AG04450 (cell line): ENCODE results near the gene RING1. TPM values are rescaled to one million over a fixed set of nuclear protein-coding genes. Genes with fewer than 3 reads are reported as not detected.
A peak's percentile ranks its signal among the peaks of the same experiment; 100 is the strongest.

Experiments used
- CTCF ChIA-PET: fragments of 300-600, 350-600 bp; formaldehyde crosslinking; extraction: SDS; loops from one replicate; lab custom pipeline; 2022; ENCODE audit warnings: antibody characterized with exemption, inconsistent platforms; lab: Charles Lee
- POLR2A ChIA-PET: fragments of 350-600 bp; formaldehyde crosslinking; extraction: SDS; loops from one replicate; lab custom pipeline; 2021; ENCODE audit warnings: antibody characterized with exemption, inconsistent platforms; lab: Yijun Ruan, JAX
- DNase-seq: peaks from one replicate; pipeline ENCODE4 v3.0.0-alpha.2; 2011; ENCODE audit warnings: low read depth, low spot score
- H3K27ac ChIP-seq: one replicate; pipeline ENCODE4 v1.5.1; 2012; ENCODE audit warnings: low read depth, low read length, control low read depth
- H3K27me3 ChIP-seq: one replicate; pipeline ENCODE4 v1.6.0; 2012; ENCODE audit warnings: low read length; ENCODE audit not compliant: control insufficient read depth, insufficient read depth
- H3K4me3 ChIP-seq: 2 replicates; pipeline ENCODE4 v1.5.1; 2011; ENCODE audit warnings: mild to moderate bottlenecking, low read depth, low read length, control low read depth
- H3K9me3 ChIP-seq: 2 replicates; pipeline ENCODE4 v1.5.1; 2012; ENCODE audit warnings: low read length; ENCODE audit not compliant: control insufficient read depth, insufficient read depth
- polyA minus RNA-seq: library from RNA; depleted of rRNA, polyadenylated mRNA; stranded (reverse); fragments of >200 nt; gene quantifications from 2 replicates; pipeline ENCODE4 v1.2.3, GENCODE V29; 2011; rRNA and poly(A)+ RNA removed
- polyA plus RNA-seq: library from polyadenylated mRNA; depleted of rRNA; stranded (reverse); fragments of >200 nt; gene quantifications from 2 replicates; pipeline ENCODE4 v1.2.3, GENCODE V29; 2011; rRNA removed
- TF ChIP-seq, protein P1 (sequence below): IDR thresholded peaks from 2 replicates; pipeline ENCODE4 v1.5.1; 2011; ENCODE audit warnings: low read depth, low read length, control low read depth, inconsistent platforms

Gene RING1
- polyA plus RNA-seq (23.8 and 26.8 TPM in 2 replicates), polyA minus RNA-seq (20.3 and 29.5 TPM in 2 replicates)

DNA sequence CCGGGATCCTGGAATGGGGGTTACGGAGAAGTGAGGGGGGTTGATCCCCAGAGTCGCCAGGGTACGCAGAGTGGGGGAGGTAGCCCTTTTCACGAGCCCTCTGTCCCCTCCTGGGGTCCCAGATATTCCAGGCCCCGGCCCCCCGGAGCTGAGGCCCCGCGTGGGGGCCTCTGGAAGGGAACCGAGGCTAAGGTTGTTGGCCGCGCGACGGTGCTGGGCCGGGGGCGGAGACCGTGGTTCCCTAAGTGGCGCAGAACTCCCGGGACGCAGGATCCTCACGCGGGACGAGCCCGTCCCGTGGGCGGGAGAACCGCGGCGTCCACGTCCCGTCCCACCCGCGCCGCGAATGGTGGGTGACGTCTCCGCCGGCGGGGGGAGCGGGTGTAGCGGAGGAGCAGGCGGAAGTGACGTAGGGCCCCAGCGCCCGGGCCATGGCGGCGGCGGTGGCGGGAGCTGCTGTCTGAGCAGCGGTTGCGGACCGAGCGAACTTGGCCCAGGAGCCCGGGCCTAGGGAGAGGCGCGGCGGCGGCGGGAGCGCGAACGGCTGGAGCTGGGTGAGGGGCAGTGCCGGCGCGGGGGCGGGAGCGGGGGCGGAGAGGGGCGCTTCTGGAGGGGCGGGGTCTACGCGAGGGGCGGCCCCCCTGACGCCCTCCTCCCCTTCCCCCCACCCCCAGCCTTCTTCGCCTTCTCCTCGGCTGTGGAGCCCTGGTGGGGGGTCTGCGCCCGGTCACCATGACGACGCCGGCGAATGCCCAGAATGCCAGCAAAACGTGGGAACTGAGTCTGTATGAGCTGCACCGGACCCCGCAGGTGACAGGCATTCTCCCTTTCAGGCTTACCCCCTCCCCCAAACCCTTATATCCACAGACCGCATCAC, at the start of gene RING1:
Gene RING1 (plus strand): TSS at position 410 of the 877 bp plus-strand sequence. CDS start 323 bp downstream, at position 733.
- TF ChIP-seq, protein P1, sequence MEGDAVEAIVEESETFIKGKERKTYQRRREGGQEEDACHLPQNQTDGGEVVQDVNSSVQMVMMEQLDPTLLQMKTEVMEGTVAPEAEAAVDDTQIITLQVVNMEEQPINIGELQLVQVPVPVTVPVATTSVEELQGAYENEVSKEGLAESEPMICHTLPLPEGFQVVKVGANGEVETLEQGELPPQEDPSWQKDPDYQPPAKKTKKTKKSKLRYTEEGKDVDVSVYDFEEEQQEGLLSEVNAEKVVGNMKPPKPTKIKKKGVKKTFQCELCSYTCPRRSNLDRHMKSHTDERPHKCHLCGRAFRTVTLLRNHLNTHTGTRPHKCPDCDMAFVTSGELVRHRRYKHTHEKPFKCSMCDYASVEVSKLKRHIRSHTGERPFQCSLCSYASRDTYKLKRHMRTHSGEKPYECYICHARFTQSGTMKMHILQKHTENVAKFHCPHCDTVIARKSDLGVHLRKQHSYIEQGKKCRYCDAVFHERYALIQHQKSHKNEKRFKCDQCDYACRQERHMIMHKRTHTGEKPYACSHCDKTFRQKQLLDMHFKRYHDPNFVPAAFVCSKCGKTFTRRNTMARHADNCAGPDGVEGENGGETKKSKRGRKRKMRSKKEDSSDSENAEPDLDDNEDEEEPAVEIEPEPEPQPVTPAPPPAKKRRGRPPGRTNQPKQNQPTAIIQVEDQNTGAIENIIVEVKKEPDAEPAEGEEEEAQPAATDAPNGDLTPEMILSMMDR, result no peak
- ChIA-PET CTCF (interaction anchor here (0.8 to 2.8 kb wide), 4 partner anchors 11 to 224 kb away, joined by 3 to 22 read pairs (median 10); no protein-coding TSS in a partner anchor), POLR2A (interaction anchor here (0.5 to 2.3 kb wide), 10 partner anchors 9 to 265 kb away, joined by 3 to 13 read pairs (median 4); partner anchors contain the start of genes RPS18 and VPS52)
- DNase-seq, result no peak
- H3K9me3 ChIP-seq, result no peaks in the 10 kb centered on the region; the same call in 1 of the 2 replicates
- H3K4me3 ChIP-seq, result peak within 1 kb of the TSS; percentile 78
- peak within 1 kb of the TSS; percentile 91 for H3K27ac ChIP-seq
- H3K27me3 ChIP-seq, result no peaks in the 10 kb centered on the region

DNA sequence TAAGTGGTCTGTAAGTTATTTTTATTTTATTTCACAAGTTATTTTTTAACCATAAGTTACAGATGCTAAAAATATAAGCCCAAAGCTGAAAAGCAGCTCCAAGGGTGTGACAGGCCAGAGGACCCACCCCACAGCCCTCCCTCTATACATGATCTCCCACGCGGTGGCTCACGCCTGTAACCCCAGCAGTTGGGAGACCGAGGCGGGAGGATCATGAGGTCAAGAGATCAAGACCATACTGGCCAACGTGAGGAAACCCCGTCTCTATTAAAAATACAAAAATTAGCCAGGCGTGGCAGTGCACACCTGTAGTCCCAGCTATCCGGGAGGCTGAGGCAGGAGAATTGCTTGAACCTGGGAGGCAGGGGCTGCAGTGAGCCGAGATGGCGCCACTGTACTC, 48.2 kb upstream of the RING1 start:
- ChIA-PET CTCF (interaction anchor here (0.7 to 4.3 kb wide), 5 partner anchors 11 to 88 kb away, joined by 3 to 20 read pairs (median 8); no protein-coding TSS in a partner anchor), POLR2A (interaction anchor here (0.6 kb wide), 1 partner anchor 1324 kb away, joined by 7 read pairs; no protein-coding TSS in a partner anchor)

DNA sequence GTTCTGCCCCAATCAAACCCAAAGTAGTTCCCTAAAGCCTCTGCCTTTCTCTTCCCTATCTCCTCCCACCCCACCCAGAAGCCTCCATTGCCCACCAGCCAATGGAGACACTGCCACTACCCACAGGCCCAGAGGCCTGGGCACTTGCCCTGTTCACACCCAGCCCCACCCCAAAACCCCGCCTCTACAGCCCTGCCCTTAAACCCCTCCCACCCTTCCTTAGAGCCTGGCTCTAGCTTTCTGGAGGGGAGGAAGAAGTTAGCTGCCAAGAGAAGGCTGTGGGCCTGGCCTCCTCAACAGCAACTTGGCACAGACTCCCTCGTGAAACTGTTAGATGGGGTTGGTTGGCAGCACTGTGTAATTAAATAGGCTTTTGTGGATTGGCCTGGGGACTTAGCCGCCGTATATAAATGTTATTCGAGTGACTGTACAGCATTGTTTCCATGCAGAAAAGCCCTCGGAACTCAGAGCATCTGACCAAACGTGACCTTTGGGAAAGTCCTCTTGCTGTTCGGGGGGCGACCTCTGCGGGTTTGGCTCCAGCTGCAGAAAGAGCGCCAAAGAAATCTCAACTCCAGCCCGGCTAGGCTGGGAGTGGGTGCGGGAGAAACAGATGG, 47.5 kb upstream of the RING1 start:
- DNase-seq, result peak; percentile 44
- POLR2A ChIA-PET, result no interaction called here
- TF ChIP-seq, protein P1, result no peak
- Histone ChIP-seq H3K9me3 (no peaks in the 10 kb centered on the region), H3K27ac (no peak overlapping the region), H3K4me3 (no peak overlapping the region), H3K27me3 (peaks cover 10% of the 10 kb centered on the region)
- CTCF ChIA-PET, result interaction anchor here (0.7 to 4.3 kb wide), 8 partner anchors 11 to 176 kb away, joined by 3 to 19 read pairs (median 3); no protein-coding TSS in a partner anchor

More for the DNA sequence above, 48.2 kb upstream of the RING1 start:
- peaks cover 10% of the 10 kb centered on the region for H3K27me3 ChIP-seq
- no peak overlapping the region for H3K4me3 ChIP-seq
- DNase-seq, result no peak
- no peak overlapping the region for H3K27ac ChIP-seq
- TF ChIP-seq, protein P1, result no peak
- H3K9me3 ChIP-seq, result no peaks in the 10 kb centered on the region

DNA sequence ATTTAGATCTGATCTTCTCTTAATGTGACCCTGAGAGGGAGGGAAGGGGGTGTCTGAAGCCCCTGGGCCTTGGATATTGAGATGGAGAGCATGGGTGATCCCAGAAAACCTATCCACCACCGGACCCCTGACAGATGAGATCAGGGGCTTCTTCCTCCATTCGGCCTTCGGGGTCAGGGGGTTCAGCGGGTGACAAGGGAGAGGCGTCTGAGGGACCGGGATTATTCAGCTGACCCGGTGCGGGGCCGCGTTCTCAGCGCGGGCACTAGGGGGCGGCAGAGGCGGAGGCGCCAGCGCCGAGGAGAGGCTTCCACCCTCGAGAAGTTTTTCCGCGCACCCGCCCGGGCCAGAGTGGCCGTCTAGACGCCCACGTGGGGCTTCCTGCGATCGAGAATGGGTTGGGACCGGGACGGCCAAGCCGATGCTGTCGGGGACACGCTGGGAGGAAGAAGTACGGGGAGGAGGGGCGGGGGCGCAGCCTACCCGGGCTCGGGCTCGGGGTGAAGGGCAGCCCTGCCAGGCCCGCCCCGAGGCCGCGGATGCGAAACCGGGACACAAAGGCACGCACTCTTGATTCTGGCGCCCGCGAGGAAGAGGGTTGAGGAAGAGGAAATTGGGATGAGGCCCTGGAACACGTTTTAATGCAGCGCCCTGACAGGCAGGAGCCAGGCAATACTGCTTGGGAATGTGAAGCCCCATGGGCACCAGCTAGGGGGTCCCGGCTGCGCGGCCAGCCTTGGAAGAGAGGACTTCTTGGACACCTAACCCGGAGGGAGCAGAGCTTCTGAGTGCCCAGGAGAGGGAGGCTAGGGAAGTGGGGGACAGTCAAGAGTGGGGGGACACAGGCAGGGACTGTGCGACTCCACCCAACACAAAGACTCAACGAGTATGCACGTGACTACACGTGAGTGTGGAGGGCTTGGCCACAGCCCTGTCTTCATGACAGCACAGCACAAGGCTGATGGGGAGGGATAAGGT, 46.7 kb upstream of the RING1 start:
- H3K9me3 ChIP-seq, result no peaks in the 10 kb centered on the region
- DNase-seq, result no peak
- CTCF ChIA-PET, result interaction anchor here (0.7 to 4.3 kb wide), 10 partner anchors 12 to 208 kb away, joined by 3 to 19 read pairs (median 3); partner anchors contain the start of gene HLA-DMA
- POLR2A ChIA-PET, result no interaction called here
- H3K4me3 ChIP-seq, result peak overlapping the region; percentile 55
- peaks cover 11% of the 10 kb centered on the region for H3K27me3 ChIP-seq
- H3K27ac ChIP-seq, result no peak overlapping the region
- TF ChIP-seq, protein P1, result peak; percentile 90
